Measurements from ENCODE around the gene VWA5A.
A peak's percentile ranks its signal among the peaks of the same experiment; 100 is the strongest.

VWA5A gene, protein sequence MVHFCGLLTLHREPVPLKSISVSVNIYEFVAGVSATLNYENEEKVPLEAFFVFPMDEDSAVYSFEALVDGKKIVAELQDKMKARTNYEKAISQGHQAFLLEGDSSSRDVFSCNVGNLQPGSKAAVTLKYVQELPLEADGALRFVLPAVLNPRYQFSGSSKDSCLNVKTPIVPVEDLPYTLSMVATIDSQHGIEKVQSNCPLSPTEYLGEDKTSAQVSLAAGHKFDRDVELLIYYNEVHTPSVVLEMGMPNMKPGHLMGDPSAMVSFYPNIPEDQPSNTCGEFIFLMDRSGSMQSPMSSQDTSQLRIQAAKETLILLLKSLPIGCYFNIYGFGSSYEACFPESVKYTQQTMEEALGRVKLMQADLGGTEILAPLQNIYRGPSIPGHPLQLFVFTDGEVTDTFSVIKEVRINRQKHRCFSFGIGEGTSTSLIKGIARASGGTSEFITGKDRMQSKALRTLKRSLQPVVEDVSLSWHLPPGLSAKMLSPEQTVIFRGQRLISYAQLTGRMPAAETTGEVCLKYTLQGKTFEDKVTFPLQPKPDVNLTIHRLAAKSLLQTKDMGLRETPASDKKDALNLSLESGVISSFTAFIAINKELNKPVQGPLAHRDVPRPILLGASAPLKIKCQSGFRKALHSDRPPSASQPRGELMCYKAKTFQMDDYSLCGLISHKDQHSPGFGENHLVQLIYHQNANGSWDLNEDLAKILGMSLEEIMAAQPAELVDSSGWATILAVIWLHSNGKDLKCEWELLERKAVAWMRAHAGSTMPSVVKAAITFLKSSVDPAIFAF

DNA sequence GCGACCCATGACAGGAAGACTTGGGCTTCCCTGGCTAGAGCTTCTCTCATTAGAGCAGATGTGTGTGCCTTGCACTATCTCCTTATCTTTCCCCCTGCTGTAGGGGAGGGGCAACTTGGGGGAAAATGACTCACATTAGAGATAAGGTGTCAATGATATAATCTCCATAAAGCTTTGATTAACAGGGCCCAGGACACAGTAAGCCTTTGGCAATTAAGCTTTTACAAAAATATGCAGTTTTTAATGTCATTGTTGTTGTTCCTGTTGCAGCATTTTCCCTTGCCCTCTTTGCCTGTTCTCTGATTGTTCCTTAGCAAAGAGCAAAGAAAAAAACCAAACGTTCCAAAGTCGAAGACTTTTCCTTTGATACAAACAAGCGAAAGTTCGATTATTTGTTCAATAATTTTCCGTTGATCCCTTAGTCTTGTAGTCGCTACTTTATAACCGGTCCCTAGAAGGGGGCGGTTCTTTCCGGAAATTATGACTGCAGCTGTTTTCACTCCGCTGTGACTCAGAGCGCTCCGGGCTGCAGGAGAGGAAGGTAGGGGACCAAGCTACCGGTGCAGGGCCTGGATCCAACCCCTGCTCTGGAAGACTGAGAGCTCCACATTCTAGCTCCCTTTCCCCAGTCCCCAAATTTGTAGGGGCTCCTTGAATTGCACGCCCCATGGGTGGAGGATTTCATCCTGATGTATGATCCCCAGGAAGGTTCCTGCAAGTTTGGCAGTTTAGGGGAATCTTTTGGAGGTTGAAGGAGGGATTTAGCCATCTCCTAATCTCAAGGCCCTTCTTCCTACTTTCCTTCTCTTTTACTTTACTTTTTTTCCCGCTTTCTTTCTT is at the start of gene VWA5A:
Gene VWA5A (plus strand): TSS at position 509 of the 840 bp plus-strand sequence. CDS start 2,062 bp downstream, outside the sequence.
- Histone ChIP-seq H2AFZ (ENCODE audit: low read depth) (peak within 1 kb of the TSS; percentile 89), H3K27ac (no peak within 1 kb of the TSS)

GRCh38 chr11:124068601-124069110 is 46.6 kb upstream of the VWA5A start:
- Histone ChIP-seq H3K79me2 (ENCODE audit: insufficient read depth, low read depth) (no peaks in the 10 kb centered on the region), H3K36me3 (ENCODE audit: insufficient read depth) (no peaks in the 10 kb centered on the region)

More for the DNA sequence above, at the start of gene VWA5A:
- Histone ChIP-seq H3K9ac (peak within 1 kb of the TSS; percentile 32; the same call in 1 of the 2 replicates), H3K4me3 (IDR thresholded peaks at IDR 0.05; ENCODE audit: insufficient read depth, low read depth, low read length) (no peak within 1 kb of the TSS), H3K36me3 (ENCODE audit: insufficient read depth) (no peaks in the 10 kb centered on the region), H3K79me2 (ENCODE audit: insufficient read depth, low read depth) (no peaks in the 10 kb centered on the region), H3K27me3 (ENCODE audit: insufficient read depth, low read depth) (no peaks in the 10 kb centered on the region), H4K20me1 (ENCODE audit: insufficient read depth) (no peaks in the 10 kb centered on the region), H3K4me2 (peak within 1 kb of the TSS; percentile 84), H3K4me1 (ENCODE audit: low read depth, poor library complexity, severe bottlenecking) (no peaks in the 10 kb centered on the region)
- TF ChIP-seq, protein P1, sequence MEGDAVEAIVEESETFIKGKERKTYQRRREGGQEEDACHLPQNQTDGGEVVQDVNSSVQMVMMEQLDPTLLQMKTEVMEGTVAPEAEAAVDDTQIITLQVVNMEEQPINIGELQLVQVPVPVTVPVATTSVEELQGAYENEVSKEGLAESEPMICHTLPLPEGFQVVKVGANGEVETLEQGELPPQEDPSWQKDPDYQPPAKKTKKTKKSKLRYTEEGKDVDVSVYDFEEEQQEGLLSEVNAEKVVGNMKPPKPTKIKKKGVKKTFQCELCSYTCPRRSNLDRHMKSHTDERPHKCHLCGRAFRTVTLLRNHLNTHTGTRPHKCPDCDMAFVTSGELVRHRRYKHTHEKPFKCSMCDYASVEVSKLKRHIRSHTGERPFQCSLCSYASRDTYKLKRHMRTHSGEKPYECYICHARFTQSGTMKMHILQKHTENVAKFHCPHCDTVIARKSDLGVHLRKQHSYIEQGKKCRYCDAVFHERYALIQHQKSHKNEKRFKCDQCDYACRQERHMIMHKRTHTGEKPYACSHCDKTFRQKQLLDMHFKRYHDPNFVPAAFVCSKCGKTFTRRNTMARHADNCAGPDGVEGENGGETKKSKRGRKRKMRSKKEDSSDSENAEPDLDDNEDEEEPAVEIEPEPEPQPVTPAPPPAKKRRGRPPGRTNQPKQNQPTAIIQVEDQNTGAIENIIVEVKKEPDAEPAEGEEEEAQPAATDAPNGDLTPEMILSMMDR (conservative IDR thresholded peaks at IDR 0.05; ENCODE audit: low read depth, low read length): no peak

DNA sequence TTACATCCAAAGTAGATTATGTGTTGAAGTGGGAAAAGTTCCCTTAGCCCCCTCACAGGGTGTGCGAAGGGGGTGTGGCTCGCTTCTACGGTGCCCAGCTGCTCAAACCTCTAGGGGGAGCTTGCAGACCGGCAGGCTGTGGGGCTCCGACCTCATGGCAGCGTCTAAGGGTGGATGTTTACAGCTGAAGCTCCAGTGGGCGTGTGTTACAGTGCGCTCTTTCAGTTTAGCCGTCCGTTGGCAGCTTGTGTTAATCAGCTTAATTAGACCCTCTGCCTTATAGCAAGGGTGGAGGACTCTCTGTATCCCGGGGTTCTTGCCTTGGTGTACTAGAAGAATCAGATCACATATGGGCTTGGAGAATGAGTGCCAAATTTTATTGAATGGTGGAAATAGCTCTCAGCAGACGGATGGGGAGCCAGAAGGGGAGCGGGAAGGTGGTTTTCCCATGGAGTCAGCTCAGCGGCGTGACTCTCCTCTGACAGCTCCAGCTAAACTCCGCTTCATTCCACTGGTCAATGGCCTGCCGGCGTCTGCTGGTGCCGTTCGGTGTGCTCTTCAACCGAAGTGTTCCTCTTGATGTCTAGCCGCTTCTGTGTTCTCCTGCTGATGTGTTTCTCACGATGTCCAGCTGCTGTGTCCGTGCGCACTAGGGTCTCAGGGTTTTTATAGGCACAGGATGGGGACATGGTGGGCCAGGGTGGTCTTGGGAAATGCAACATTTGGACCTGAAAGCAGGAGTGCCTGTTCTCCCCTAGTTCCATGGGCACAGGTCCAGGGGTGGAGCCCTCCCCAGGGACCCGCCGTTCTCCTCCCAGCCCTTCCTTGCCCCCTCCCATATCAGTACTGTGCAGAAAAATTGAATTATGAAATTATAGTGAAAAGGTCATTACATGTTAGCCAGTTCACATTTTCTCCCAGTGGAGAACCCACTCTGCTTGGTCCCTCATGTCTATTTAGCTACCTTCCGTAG is 45.5 kb upstream of the VWA5A start:
- Histone ChIP-seq H3K4me1 (ENCODE audit: low read depth, poor library complexity, severe bottlenecking) (peaks cover 9% of the 10 kb centered on the region), H3K79me2 (ENCODE audit: insufficient read depth, low read depth) (no peaks in the 10 kb centered on the region), H4K20me1 (ENCODE audit: insufficient read depth) (no peaks in the 10 kb centered on the region), H3K36me3 (ENCODE audit: insufficient read depth) (no peaks in the 10 kb centered on the region), H3K27me3 (ENCODE audit: insufficient read depth, low read depth) (no peaks in the 10 kb centered on the region), H3K9ac (no peak overlapping the region), H2AFZ (ENCODE audit: low read depth) (peak overlapping the region; percentile 64; the same call in 1 of the 2 replicates), H3K4me3 (IDR thresholded peaks at IDR 0.05; ENCODE audit: insufficient read depth, low read depth, low read length) (no peak overlapping the region), H3K4me2 (peak overlapping the region; percentile 25; the same call in 1 of the 2 replicates), H3K27ac (no peak overlapping the region)
- TF ChIP-seq, protein P1 (conservative IDR thresholded peaks at IDR 0.05; ENCODE audit: low read depth, low read length): peak; percentile 45

More at GRCh38 chr11:124068601-124069110, 46.6 kb upstream of the VWA5A start:
- Histone ChIP-seq H3K4me2 (no peak overlapping the region), H3K9ac (no peak overlapping the region), H3K27ac (no peak overlapping the region), H3K4me3 (IDR thresholded peaks at IDR 0.05; ENCODE audit: insufficient read depth, low read depth, low read length) (no peak overlapping the region), H3K4me1 (ENCODE audit: low read depth, poor library complexity, severe bottlenecking) (peaks cover 9% of the 10 kb centered on the region), H3K27me3 (ENCODE audit: insufficient read depth, low read depth) (no peaks in the 10 kb centered on the region), H2AFZ (ENCODE audit: low read depth) (no peak overlapping the region), H4K20me1 (ENCODE audit: insufficient read depth) (no peaks in the 10 kb centered on the region)
- TF ChIP-seq, protein P1 (conservative IDR thresholded peaks at IDR 0.05; ENCODE audit: low read depth, low read length): no peak

Measured in KMS-11 (cell line).